Sigmoid colon (tissue), 7 donors: ENCODE data around the gene USP2. TPM values are rescaled to one million over a fixed set of nuclear protein-coding genes. Genes with fewer than 3 reads are reported as not detected.
A peak's percentile ranks its signal among the peaks of the same experiment; 100 is the strongest.

Experiments used
- DNase-seq: peaks from one replicate; pipeline ENCODE4 v3.0.0-alpha.2; 2019
- H3K27ac ChIP-seq, 4 donors: fragments of 200-600 bp; sonication (generic); one replicate each; pipeline ENCODE4 v1.5.1; 2016 to 2019; ENCODE audit warnings: mild to moderate bottlenecking in 1 of 4
- H3K27me3 ChIP-seq, 3 donors: fragments of 200-600 bp; sonication (generic); one replicate each; pipeline ENCODE4 v1.5.1; 2019; ENCODE audit warnings: mild to moderate bottlenecking in 1 of 3
- H3K36me3 ChIP-seq, 4 donors: fragments of 200-600 bp; sonication (generic); one replicate each; pipeline ENCODE4 v1.5.1; 2016 to 2019
- H3K4me1 ChIP-seq, 4 donors: fragments of 200-600 bp; sonication (generic); one replicate each; pipeline ENCODE4 v1.5.1; 2017 to 2019
- H3K4me3 ChIP-seq, 4 donors: fragments of 200-600 bp; sonication (generic); one replicate each; pipeline ENCODE4 v1.5.1; 2017 to 2019; ENCODE audit warnings: mild to moderate bottlenecking in 2 of 4, moderate library complexity in 1 of 4
- H3K9me3 ChIP-seq, 4 donors: fragments of 200-600 bp in 3 of 4; sonication (generic) in 3 of 4; one replicate each; pipeline versions ENCODE4 v1.5.1 to v1.6.1; 2013 to 2019
- CTCF ChIP-seq, 4 experiments: fragments of 450-650 bp in 3 of 4; fragments of 200-600 bp in 1 of 4; IDR thresholded peaks; one replicate each; pipeline ENCODE4 v1.5.1; 2016 to 2019; ENCODE audit warnings: antibody characterized with exemption in 4 of 4, mild to moderate bottlenecking in 3 of 4, moderate library complexity in 2 of 4
- EP300 ChIP-seq, 4 donors: sonication (generic); formaldehyde crosslinking; IDR thresholded peaks; one replicate each; pipeline ENCODE4 v1.6.1; 2017; ENCODE audit warnings: antibody characterized with exemption in 4 of 4
- POLR2A ChIP-seq, 2 donors: fragments of 450-650 bp; IDR thresholded peaks; one replicate each; pipeline ENCODE4 v1.6.1; 2016; ENCODE audit warnings: antibody characterized with exemption in 2 of 2, mild to moderate bottlenecking in 2 of 2, moderate library complexity in 2 of 2
- POLR2AphosphoS5 ChIP-seq, 4 donors: sonication (generic); formaldehyde crosslinking; IDR thresholded peaks; one replicate each; pipeline ENCODE4 v1.6.1; 2017; ENCODE audit warnings: antibody characterized with exemption in 4 of 4
- WGBS, 2 donors: extraction: QIAGEN DNeasy Blood & Tissue Kit; methylation state at CpG; one replicate each; pipeline ENCODE4 v1.1.7; 2013; 5-methylcytosine and 5-hydroxymethylcytosine counted together
- intact Hi-C: fragments of 100-400 bp; cut with DNase I; formaldehyde crosslinking; loops from one replicate; pipeline ENCODE4 v1.15.1; 2023
- polyA plus RNA-seq, 3 donors: library from polyadenylated mRNA; stranded (reverse); fragments of 200-250 nt; gene quantifications; one replicate each; pipeline ENCODE4 v1.2.3, GENCODE V29; 2013
- total RNA-seq, 4 donors: library from RNA; depleted of rRNA; stranded (reverse); fragments of >200 nt; gene quantifications; one replicate each; pipeline ENCODE4 v1.1.0, GENCODE V29; 2016
- donor health status: healthy with polysubstance abuse.
- donor health status: Bipolar disorder and iron deficiency.
- donor health status: healthy.

USP2 gene
- total and polyA plus RNA-seq, 7 donors = 0.71 to 13.2 (median 1.9) TPM

GRCh38 chr11:119371067-119371601, 10.4 kb downstream of the USP2 start:
- peaks cover 0 to 71% (median 54%) of the 10 kb centered on the region in 4 donors for H3K4me1 ChIP-seq
- no peak overlapping the region for H3K4me3 ChIP-seq
- H3K27me3 ChIP-seq = no peaks in the 10 kb centered on the region
- no peaks in the 10 kb centered on the region for H3K9me3 ChIP-seq
- H3K36me3 ChIP-seq = no peaks in the 10 kb centered on the region
- DNase-seq = no peak
- H3K27ac ChIP-seq = peak overlapping the region in 3 of 4 donors; percentile 5 to 91 (median 34)
- 81 to 84% methylated on average over 8 of the region's 8 CpGs for WGBS, 2 donors
- intact Hi-C loops = no loop called here
- TF ChIP-seq EP300 (IDR thresholded peaks at IDR 0.05) (no peak), CTCF (IDR thresholded peaks at IDR 0.05) (no peak), POLR2AphosphoS5 (IDR thresholded peaks at IDR 0.05) (no peak), POLR2A (IDR thresholded peaks at IDR 0.05) (no peak)

GRCh38 chr11:119370486-119371046, 10.9 kb downstream of the USP2 start:
- intact Hi-C loops = no loop called here
- H3K9me3 ChIP-seq = no peaks in the 10 kb centered on the region
- peak; percentile 57 for DNase-seq
- no peak overlapping the region for H3K4me3 ChIP-seq
- WGBS, 2 donors = 40 to 64% methylated on average over 8 of the region's 8 CpGs
- no peaks in the 10 kb centered on the region for H3K36me3 ChIP-seq
- peak overlapping the region in 3 of 4 donors; percentile 5 to 91 (median 34) for H3K27ac ChIP-seq
- TF ChIP-seq EP300 (IDR thresholded peaks at IDR 0.05) (peak in 1 of 4 donors; percentile 14), POLR2AphosphoS5 (IDR thresholded peaks at IDR 0.05) (peak in 1 of 4 donors; percentile 5), CTCF (IDR thresholded peaks at IDR 0.05) (no peak), POLR2A (IDR thresholded peaks at IDR 0.05) (peak in 1 of 2 donors; percentile 10)
- peaks cover 0 to 68% (median 51%) of the 10 kb centered on the region in 4 donors for H3K4me1 ChIP-seq
- H3K27me3 ChIP-seq = no peaks in the 10 kb centered on the region

- Histone ChIP-seq H3K4me3 (peak overlapping the region in 1 of 4 donors; percentile 2), H3K27me3 (no peaks in the 10 kb centered on the region), H3K4me1 (peaks cover 0 to 68% (median 52%) of the 10 kb centered on the region in 4 donors), H3K9me3 (no peaks in the 10 kb centered on the region), H3K27ac (peak overlapping the region; percentile 46 to 91 (median 70)), H3K36me3 (no peaks in the 10 kb centered on the region)
- 26 to 68% methylated on average over 13 of the region's 13 CpGs for WGBS, 2 donors
- DNase-seq = peak; percentile 50
- TF ChIP-seq POLR2AphosphoS5 (IDR thresholded peaks at IDR 0.05) (no peak), POLR2A (IDR thresholded peaks at IDR 0.05) (no peak), CTCF (IDR thresholded peaks at IDR 0.05) (no peak), EP300 (IDR thresholded peaks at IDR 0.05) (no peak)
- intact Hi-C loops = loop anchor here (10.0 kb wide), 1 partner anchor 355 kb away; the partner anchor contains the start of gene NECTIN1
Measured at GRCh38 chr11:119369132-119369925, 12.2 kb downstream of the USP2 start.

GRCh38 chr11:119368121-119369034, 13.1 kb downstream of the USP2 start:
- no peaks in the 10 kb centered on the region for H3K27me3 ChIP-seq
- intact Hi-C loops = loop anchor here (10.0 kb wide), 1 partner anchor 356 kb away; the partner anchor contains the start of gene NECTIN1
- H3K27ac ChIP-seq = peak overlapping the region; percentile 46 to 91 (median 70)
- H3K4me3 ChIP-seq = peak overlapping the region in 1 of 4 donors; percentile 2
- H3K9me3 ChIP-seq = no peaks in the 10 kb centered on the region
- H3K4me1 ChIP-seq = peaks cover 0 to 69% (median 60%) of the 10 kb centered on the region in 4 donors
- H3K36me3 ChIP-seq = no peaks in the 10 kb centered on the region
- DNase-seq = peak; percentile 77
- WGBS, 2 donors = 18 to 59% methylated on average over 17 of the region's 17 CpGs
- TF ChIP-seq POLR2AphosphoS5 (IDR thresholded peaks at IDR 0.05) = peak in 2 of 4 donors; percentile 24 to 37
- TF ChIP-seq CTCF (IDR thresholded peaks at IDR 0.05) = no peak
- peak in 1 of 2 donors; percentile 10 for TF ChIP-seq POLR2A (IDR thresholded peaks at IDR 0.05)
- no peak for TF ChIP-seq EP300 (IDR thresholded peaks at IDR 0.05)
